Cortex of kidney (tissue), 1 donor: ENCODE data around the gene C1QL4.
A peak's percentile ranks its signal among the peaks of the same experiment; 100 is the strongest.

Source experiments
- DNase-seq: peaks from one replicate; lab custom pipeline; 2025; lab: John Stamatoyannopoulos, UW

Gene C1QL4

GRCh38 chr12:49347311-49348193 is 10.6 kb upstream of the C1QL4 start:
- DNase-seq, result peak; percentile 53

DNA sequence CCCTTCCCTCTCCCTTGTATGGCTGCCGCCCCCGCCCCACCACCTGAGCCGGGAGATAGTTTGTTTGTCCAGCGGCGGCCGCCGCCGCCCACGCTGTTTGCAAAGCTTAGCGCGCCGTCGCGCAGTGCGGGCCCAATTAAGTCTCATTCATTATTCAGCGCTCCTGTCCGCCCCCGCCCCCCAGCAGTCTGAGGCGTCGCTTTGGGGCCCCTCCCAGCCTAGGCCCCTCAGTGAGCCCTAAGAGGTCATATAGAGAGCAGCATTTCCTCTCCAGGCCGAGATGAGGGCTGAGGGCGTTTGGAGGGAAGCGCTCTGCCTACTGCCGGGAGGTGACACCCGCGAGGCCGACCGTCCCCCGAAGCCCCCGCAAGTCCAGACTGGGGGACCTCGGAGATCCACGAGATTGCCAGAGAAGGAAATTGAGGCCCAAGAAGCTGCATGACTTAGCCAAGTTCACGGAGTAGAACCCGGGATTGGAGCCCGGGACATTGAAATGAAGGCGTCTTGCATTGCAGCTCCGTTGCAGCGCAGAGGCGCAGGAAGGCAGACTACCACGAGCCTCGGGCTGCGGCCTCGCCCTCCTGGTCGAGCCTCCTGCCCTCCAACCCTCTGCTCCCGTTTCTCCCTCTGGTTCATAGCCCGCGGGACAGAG is 9.8 kb upstream of the C1QL4 start, which contains the start of gene DNAJC22:
DNAJC22 (plus strand) TSS at position 230 of the 652 bp plus-strand sequence. CDS start 1,985 bp downstream, outside the sequence.
- DNase-seq, result no peak

GRCh38 chr12:49345825-49346658 is 9.1 kb upstream of the C1QL4 start:
- no peak for DNase-seq

DNA sequence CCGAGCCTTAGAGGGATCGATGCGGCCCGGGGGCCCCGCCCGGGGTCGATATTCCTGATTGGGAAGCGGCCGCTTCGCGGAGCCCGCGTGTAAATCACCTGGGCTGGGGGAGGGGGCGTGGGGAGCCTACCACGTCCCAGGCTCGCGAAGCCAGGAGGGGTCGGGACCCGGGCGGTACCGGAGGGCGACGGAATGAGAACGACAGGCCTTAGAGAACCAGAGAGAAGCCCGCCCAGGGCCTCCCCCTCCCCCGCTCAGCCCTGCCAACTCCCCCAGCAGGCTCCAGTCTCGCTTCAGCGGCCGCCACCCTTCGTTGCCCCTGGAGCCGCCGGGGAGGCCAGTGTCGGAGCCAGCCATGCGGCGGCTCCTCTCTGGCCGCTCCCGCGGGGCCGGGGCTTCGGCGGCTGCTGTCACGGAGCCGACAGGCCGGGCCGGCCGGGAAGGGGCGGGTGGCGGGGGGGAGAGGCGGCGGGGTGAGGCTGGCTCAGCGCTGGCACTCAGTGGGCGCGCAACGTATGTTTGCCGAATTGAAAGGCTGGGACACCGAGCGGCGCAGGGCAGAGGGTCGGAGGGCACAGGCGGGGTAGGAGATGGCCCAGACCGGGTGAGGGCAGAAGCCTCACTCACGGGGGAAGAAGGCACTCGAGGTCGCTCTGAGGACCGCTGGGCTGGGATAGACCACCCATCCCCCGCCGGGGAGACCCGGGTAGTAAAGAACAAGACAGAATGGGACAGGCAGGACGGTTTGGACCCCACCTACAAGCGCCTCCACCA is 8.2 kb upstream of the C1QL4 start:
- DNase-seq, result no peak

- no peak for DNase-seq
Observed at GRCh38 chr12:49344486-49345050, 7.6 kb upstream of the C1QL4 start.

DNA sequence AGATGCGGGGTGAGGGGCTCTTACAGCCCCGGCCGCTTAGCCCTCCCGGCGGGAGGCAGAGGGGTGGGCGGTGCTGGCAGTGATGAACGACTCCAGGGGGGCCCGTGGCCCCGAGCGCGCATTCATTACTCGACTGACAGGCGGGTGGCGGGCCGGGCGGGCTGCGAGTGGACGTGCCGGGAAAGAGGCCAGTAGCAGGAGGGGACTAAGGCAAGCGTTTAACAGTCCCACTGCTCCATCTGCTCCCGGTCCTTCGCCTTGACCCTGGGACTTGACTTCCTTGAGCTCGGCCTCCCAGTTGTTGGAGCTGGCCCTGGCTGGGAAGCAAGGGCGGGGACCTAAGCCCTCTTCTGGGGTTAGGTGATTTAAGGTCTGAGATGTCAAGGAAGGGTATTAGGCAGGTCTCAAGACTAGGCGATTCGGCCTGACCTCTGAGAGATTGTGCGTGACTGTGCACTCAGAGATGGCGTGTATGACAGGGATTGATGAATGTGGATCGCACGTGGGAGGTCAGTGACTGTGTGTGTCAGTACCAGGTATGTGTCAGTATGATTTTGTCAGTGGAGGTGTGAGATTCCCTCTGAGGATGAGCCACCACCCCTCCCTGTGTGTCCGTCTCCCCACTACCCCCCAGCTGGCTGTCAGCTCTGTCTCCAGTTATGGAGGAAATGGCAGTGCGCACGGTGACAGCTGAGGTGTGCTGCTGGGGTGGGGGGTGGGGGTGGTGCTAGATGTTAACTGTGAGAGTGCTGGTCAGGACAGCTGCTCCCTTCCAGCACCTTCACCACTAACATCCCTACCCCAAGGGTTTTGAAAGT is 6.1 kb upstream of the C1QL4 start:
- DNase-seq, result no peak

DNA sequence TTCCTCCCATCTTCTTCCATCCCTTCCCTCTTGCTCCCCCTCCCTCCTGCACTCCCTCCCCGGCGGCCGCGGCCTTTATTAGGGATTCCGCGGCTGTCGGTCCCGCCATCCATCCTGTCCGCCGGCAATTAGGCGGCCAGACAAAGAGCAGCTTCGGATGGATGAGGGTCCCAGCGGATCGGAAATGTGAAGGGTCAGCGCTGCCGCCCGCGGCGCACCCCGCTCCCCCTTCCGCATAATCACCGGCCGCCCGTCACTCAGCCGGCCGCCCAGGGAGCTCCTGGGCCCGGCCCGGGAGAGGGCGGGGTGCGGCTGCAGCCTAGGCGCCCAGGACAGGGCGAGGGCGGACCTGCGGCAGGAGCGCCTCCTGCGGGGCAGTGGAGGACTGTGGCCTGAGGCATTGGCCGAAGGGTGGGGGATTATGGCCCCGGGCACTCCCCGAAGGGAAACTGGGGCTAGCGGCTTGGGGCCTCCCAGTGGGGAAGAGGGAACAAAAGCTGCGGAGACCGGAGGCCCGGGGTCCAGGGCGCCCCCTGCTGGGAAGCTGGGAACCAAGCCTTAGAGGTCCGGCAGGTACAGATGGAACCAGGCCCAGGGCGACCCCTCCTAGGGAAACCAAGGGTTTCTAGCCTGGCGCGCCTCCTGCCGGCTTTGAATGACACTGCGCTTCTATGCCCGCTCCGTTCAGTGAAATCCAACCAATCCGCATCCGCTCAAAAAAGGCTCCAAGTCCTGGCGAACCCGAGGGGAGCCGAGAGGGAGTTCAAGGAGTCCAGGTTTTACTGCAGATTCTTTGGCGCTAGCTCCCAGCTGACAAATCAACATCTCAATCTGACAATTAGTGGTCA is 5.3 kb upstream of the C1QL4 start:
- no peak for DNase-seq

GRCh38 chr12:49341777-49342065 is 4.7 kb upstream of the C1QL4 start:
- DNase-seq, result no peak

DNA sequence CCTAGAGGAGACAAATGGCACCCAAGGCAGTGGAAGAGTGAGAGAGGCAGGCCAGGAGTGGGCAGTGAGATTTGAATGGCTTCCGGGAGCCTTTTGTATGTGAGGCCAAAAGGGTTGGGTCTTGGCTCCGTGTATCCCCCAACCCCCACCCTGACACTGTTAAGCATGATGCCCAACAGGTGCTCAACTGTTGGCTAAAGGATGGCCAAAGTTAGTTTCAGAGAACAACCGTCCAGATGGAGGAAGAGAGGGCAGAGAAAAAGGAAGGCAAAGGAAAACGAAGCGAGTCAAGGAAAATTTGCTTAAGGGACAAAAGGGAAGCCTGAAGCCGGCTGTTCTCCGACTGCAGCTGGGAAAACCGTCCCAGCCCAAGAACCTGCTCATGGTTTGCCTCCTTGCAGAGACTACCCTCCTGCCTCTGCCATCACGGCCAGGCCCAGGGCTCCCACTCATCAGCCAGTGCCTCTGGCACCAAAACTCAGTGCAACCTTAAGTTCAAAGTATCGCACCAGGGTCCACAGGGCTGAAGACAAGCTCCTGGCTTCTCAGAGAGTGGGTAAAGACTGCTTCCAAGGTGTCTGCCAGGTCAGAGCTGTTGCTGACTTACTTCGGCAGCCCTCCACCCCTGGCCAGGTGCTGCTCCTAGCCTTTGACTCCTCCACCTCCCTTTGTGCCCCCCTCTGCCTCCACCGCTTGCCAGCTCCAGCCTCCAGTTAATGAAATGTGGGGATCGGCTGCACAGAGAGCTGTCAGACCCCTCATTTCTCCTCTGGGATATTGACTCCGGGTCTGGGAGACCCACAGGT is 4.2 kb upstream of the C1QL4 start:
- no peak for DNase-seq

DNA sequence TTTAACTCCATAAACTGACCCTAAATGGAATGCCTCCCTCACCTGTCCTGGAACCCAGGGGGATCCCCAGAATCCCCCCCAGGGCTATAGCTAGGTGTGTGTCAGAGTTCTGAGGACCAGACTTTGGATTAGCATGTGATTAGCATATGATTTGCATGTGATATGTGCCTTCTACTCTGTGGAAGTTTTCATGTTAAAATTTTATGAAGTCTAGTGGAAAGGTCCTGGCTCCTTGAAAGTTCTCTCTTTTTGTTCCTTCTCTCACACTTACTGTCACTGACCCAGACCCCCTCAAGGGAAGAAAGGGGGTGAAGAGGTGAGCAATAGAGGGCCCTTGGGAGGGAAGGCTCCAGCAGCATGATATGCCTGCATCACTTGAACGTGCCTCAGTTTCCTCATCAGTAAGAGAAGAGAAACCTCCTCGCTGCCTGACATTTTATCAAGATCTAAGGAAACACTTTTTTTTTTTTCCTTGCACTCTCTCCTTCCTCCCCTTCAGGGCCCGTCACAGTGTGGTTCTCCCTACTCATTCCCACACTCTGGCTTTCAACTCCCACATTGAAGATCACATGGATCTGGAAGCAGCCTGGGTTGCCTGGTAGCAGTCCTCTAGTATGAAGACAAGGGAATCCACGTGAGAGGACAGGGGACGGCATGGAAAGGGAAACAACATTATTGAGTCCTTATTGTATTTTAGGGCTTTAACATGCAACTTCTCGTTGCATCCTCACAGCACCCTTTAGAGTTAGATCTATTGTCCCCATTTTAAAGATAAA is 3.3 kb upstream of the C1QL4 start:
- no peak for DNase-seq

DNA sequence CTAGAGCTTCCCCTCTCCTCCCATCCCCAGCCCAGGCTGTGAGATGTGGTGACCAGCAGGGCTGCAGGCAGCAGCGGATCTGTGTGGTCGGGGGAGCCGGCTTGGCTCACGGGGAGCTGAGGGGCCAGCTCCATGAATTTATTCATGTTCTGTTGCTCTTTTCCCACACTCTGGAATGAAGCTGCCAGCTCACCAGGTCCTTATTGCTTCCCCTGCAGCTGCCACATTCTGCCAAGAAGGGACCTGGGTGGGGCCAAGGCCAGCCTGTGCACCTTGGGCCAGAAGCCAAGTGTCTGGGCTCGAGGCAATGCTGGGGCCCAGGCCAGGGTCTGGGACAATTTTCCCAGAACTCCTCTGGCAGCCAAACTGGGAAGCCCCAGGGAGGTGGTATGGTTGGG is 2.5 kb upstream of the C1QL4 start:
- no peak for DNase-seq

GRCh38 chr12:49338830-49339463 is 2.0 kb upstream of the C1QL4 start:
- DNase-seq, result no peak

- DNase-seq, result no peak
Observed at GRCh38 chr12:49335955-49336644, 888 bp downstream of the C1QL4 start.

DNA sequence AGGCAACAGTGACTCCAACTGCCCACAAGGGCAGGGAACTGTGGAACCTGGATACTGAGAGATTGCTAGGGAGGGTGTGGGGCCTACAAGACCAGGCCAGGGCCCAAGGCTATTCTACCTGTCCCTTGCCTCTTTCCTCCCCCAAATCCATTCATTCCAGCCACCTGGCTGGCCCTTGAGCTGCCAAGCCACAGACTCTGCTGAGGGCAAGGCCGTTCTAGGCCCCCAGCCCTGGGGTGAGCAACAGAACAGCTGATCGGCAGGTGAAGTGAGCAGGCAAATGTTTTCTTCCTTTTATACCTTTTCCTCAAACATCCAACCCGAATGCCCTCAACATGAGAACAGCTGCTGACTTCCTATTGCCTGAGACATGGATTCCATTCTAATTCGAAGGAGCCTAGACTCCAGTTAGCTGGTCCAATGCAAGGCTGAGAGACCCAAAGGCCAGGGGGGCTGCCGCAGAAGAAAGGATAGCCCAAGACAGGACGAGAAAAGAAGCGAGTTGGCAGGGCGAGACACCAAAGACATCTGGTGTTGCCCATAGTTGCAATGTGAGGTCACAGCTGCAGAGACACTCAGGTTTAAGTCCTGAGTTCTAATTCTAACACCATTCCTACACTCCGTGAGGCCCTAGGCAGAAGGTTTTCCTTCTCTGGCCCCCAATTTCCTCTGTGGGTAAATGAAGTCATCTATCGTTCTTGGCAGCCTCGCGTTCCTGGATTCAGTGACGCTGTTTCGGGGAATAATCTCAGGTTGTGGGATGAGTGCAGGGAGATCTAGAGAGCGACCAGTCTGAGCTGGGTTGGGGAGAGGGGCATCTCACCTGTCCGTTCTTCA is 1.7 kb downstream of the C1QL4 start:
- DNase-seq, result no peak

- no peak for DNase-seq
Observed at GRCh38 chr12:49334681-49335080, 2.3 kb downstream of the C1QL4 start.

DNA sequence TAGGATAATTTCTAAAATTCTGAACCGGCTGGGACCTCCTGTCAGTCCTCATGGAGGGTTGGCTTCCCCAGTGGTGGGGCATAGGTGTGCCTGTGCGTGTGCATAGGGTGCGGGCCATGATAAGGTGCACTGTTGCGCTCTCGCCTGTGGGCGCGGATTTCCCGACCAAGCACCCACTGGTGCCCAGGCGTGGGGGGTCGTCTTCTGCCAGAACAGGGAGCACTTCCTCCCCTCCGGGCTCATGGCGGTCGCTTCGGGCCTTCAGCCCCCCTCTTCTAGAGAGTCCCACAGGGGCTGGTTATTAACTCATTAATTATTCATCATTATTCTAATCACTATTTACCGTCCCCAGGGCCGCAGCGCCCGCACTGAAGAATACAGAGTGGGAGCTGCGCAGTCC is 2.8 kb downstream of the C1QL4 start:
- no peak for DNase-seq
